Epithelial cell of proximal tubule (primary cell): Measurements from ENCODE around the gene WDR62. TPM values are rescaled to one million over a fixed set of nuclear protein-coding genes. Genes with fewer than 3 reads are reported as not detected.
"Not testable (repeated sequence)": the region's sequence is repeated elsewhere in the genome, so short reads cannot be mapped to it uniquely, and the experiment has no call there.

Source experiments
- DNase-seq: peaks from one replicate; pipeline ENCODE4 v3.0.0-alpha.2; 2011; ENCODE audit warnings: low read depth
- H3K4me3 ChIP-seq: 2 replicates; pipeline ENCODE4 v1.5.1; 2011; ENCODE audit warnings: low read depth, mild to moderate bottlenecking, low read length
- total RNA-seq: library from RNA; depleted of rRNA; stranded (reverse); fragments of >200 nt; gene quantifications from 2 replicates; pipeline ENCODE4 v1.2.3, GENCODE V29; 2015
- TF ChIP-seq, protein P1 (sequence below): conservative IDR thresholded peaks from 2 replicates; pipeline ENCODE4 v1.5.1; 2012; ENCODE audit warnings: low read depth, mild to moderate bottlenecking, low read length

Gene WDR62
- total RNA-seq, 1 donor from 2014 or later: 12.7 TPM

DNA sequence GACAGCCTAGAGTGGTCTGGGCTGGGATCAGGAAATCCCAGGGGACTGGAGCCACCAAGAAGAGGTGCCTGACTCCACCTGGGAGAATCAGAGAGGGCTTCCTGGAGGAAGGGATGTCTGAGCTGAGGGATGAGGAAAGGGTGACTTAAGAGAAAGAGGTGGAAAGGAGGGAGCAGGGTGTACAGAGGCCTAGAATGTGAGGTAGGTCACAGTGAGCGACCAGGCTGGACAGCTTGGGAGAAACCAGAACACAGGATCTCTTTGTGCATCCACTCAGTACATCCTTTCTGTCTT, 61.6 kb downstream of the WDR62 start:
- peak overlapping the region; percentile 81 for H3K4me3 ChIP-seq
- DNase-seq: no peak
- TF ChIP-seq, protein P1, sequence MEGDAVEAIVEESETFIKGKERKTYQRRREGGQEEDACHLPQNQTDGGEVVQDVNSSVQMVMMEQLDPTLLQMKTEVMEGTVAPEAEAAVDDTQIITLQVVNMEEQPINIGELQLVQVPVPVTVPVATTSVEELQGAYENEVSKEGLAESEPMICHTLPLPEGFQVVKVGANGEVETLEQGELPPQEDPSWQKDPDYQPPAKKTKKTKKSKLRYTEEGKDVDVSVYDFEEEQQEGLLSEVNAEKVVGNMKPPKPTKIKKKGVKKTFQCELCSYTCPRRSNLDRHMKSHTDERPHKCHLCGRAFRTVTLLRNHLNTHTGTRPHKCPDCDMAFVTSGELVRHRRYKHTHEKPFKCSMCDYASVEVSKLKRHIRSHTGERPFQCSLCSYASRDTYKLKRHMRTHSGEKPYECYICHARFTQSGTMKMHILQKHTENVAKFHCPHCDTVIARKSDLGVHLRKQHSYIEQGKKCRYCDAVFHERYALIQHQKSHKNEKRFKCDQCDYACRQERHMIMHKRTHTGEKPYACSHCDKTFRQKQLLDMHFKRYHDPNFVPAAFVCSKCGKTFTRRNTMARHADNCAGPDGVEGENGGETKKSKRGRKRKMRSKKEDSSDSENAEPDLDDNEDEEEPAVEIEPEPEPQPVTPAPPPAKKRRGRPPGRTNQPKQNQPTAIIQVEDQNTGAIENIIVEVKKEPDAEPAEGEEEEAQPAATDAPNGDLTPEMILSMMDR: no peak

DNA sequence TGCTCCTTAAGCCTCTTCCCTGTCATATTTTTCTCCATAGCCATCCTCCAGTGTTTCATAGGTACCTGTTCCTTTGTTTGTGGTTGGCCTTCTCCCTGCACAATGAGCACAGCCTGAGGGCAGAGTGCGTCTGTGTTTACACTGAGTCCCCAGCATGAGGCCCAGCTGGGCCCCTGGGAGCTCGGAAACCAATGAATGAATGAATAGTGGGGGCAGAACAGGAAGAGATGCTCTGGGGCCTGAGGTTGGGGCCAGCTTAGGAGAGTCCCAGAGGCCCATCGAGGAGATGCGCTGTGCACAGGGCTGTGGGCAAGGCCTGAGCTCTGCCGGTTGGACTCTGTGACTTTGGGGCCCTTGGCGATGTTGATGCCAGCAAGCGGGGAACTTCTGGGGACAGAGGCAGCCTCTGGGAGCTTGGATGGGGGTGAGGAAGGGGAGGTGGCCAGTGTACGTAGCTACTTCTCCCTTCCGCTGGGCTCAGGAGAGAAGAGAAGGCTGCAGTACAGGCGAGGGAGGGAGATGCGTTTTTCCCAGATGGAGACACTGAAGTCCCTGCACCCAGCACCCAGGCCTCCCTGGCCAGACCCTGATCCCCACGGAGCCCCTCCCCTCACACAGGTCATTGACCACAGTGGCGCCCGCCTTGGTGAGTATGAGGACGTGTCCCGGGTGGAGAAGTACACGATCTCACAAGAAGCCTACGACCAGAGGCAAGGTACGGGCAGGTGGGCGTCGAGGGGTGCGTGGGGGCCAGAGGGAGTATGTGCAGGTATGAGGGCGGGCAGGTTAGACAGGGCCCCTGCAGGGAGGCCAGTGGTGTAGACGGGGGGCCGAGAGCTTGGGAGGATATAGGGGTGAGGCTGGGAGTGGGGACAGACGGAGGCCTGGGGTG, 65.6 kb downstream of the WDR62 start:
- no peak for DNase-seq
- TF ChIP-seq, protein P1: no peak

DNA sequence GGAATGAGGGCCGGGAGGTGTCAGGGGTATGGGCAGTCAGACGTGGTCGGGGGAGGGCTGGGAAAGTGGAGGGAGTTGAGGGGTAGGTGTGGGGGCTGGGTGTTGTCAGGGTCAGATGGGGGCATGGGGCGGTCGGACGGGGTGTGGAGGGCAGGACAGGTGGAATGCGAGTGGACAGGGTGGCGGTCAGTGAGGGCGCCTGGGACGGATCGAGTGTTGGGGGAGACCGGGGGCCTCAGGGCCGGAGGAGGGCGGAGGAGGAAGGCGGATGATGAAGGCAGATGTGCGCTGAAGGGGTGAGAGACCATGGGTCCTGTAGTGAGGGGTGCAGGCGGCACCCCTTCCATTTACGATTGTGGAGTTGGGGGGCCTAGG, 66.3 kb downstream of the WDR62 start:
- TF ChIP-seq, protein P1: no peak
- no peak overlapping the region for H3K4me3 ChIP-seq
- DNase-seq: no peak

More for the DNA sequence above, 65.6 kb downstream of the WDR62 start:
- no peak overlapping the region for H3K4me3 ChIP-seq

DNA sequence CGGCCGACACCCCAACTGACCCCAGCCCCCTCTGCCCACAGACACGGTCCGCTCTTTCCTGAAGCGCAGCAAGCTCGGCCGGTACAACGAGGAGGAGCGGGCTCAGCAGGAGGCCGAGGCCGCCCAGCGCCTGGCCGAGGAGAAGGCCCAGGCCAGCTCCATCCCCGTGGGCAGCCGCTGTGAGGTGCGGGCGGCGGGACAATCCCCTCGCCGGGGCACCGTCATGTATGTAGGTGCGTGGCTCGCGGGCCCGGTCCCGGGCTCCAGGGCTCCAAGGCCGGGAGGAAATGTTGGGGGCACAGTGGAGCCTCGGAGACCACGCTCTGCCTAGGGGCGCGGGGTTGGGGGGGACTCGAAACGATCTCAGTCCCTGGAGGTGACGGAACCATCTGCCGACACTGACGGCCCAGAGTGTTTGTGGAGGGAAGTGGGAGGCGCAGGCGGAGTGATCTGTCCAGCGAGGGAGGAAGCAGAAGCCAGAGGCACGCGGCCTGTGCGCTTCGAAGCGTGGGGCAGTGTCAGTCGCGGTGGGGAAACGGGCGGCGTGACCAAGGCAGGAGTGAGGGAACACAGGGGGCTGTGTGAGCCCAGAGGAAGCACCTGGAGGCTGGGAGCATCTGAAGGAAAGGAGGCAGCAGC, 66.9 kb downstream of the WDR62 start:
- no peak for DNase-seq
- H3K4me3 ChIP-seq: no peak overlapping the region
- TF ChIP-seq, protein P1: no peak

DNA sequence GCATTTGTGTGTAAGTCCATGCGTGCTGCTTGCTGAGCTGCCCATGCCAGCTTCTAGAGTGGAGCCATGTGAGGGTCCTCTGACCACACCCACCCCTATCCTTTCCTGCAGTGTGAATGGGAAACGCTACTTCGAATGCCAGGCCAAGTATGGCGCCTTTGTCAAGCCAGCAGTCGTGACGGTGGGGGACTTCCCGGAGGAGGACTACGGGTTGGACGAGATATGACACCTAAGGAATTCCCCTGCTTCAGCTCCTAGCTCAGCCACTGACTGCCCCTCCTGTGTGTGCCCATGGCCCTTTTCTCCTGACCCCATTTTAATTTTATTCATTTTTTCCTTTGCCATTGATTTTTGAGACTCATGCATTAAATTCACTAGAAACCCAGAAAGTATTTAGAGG, 70.9 kb downstream of the WDR62 start:
- no peak for DNase-seq
- no peak overlapping the region for H3K4me3 ChIP-seq
- TF ChIP-seq, protein P1: no peak

DNA sequence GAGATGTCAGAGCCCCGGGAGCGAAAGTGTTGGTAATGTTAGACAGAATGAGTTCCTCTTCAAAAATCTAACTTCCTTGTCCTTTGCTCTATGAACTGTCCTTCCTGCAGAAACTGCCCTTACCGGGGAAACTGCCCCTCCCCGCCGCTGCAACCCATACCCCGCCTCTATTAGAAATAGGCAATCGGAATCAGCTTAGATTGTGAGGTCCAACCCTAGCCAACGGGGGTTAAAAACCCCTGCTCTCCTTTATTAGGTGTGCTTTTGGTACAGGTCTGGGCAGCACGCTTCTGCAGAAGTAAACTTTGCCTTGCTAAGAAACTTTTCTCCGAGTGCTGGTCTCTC, 73.7 kb downstream of the WDR62 start:
- DNase-seq: no peak
- TF ChIP-seq, protein P1: no peak
- peak overlapping the region; percentile 64 for H3K4me3 ChIP-seq

DNA sequence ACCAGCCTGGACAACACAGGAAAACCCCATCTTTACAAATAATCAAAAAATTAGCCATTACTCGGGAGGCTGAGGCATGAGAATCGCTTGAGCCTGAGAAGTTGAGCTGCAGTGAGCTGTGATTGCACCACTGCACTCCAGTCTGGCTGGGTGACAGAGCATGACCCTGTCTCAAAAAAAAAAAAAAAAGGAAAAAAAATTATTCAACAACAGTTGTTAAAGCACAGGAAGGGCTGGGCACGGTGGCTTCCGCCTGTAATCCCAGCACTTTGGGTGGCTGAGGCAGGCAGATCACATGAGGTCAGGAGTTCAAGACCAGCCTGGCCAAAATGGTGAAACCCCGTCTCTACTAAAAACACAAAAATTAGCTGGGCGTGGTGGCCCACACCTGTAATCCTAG, 76.5 kb downstream of the WDR62 start:
- DNase-seq, H3K4me3 ChIP-seq: not testable (repeated sequence)

DNA sequence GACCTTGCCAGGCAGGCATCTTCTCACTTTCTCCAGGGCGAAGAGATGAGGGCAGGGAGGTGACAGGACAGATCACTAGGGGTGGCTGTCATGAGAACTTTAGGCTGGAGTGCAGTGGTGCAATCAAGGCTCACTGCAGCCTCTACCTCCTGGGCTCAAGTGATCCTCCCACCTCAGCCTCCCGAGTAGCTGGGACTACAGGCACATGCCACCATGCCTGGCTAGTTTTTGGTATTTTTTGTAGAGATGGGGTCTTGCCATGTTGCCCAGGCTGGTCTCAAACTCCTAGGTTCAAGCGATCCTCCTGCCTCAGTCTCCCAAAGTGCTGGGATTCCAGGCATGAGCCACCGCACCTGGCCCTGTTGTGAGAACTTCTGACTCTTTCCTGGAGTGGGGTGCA, 80.2 kb downstream of the WDR62 start:
- not testable (repeated sequence) for DNase-seq, H3K4me3 ChIP-seq
